K562 (cell line): ENCODE results near the gene BRPF1. TPM values are rescaled to one million over a fixed set of nuclear protein-coding genes. Genes with fewer than 3 reads are reported as not detected.
A peak's percentile ranks its signal among the peaks of the same experiment; 100 is the strongest.

Source experiments
- ETS2 ChIP-seq: IDR thresholded peaks from 2 replicates; pipeline ENCODE4 v1.6.1; 2016; ENCODE audit warnings: borderline replicate concordance, missing genetic modification characterization, mild to moderate bottlenecking, moderate library complexity, missing compliant biosample characterization; ENCODE audit not compliant: poor library complexity, severe bottlenecking
- EWSR1 ChIP-seq: fragments of 450-650 bp; IDR thresholded peaks from 2 replicates; pipeline ENCODE4 v1.6.1; 2018; ENCODE audit warnings: borderline replicate concordance, mild to moderate bottlenecking, low read depth, moderate library complexity; ENCODE audit not compliant: partially characterized antibody
- KLF10 ChIP-seq: fragments of 250-450 bp; sonication (Bioruptor Pico); IDR thresholded peaks from 2 replicates; pipeline ENCODE4 v1.6.1; 2021; ENCODE audit warnings: matching md5 sums
- NR2C2 ChIP-seq, 2 experiments: fragments of 200-800 bp in 1 of 2; sonication (Bioruptor generic) in 1 of 2; sonication (generic) in 1 of 2; formaldehyde crosslinking in 1 of 2; IDR thresholded peaks; 2 replicates each; pipeline versions ENCODE4 v1.6.1 to v1.8.0; 2016 to 2022; ENCODE audit warnings: mild to moderate bottlenecking in 1 of 2, missing compliant biosample characterization in 1 of 2, missing genetic modification characterization in 1 of 2, missing genetic modification reagents in 1 of 2
- POLR2G ChIP-seq: fragments of 200-400 bp; formaldehyde crosslinking; IDR thresholded peaks from 2 replicates; pipeline ENCODE4 v1.6.1; 2017; ENCODE audit warnings: low read depth, mild to moderate bottlenecking, antibody characterized with exemption, low read length, moderate library complexity
- RNF2 ChIP-seq: sonication (generic); IDR thresholded peaks from 2 replicates; pipeline ENCODE4 v1.6.1; 2016
- SMAD2 ChIP-seq: fragments of 150-350 bp; IDR thresholded peaks from 2 replicates; pipeline ENCODE4 v1.6.1; 2014; ENCODE audit warnings: low read depth, mild to moderate bottlenecking, low read length
- SMARCB1 ChIP-seq: IDR thresholded peaks from 2 replicates; pipeline ENCODE4 v1.6.1; 2011; ENCODE audit warnings: improper control_type of control experiment, low read depth; ENCODE audit not compliant: insufficient read length
- ZBTB7A ChIP-seq: IDR thresholded peaks from 2 replicates; pipeline ENCODE4 v1.6.1; 2011; ENCODE audit warnings: low read depth, mild to moderate bottlenecking, low read length, moderate library complexity, borderline replicate concordance; ENCODE audit not compliant: control insufficient read depth
- ZNF586 ChIP-seq: fragments of 450-650 bp; formaldehyde crosslinking; conservative IDR thresholded peaks from 2 replicates; pipeline ENCODE4 v1.4.0; 2020; ENCODE audit warnings: mild to moderate bottlenecking, moderate library complexity
- ZSCAN29 ChIP-seq: fragments of 450-650 bp; IDR thresholded peaks from 2 replicates; pipeline ENCODE4 v1.6.1; 2017
- polyA plus RNA-seq, 8 experiments: library from polyadenylated mRNA; depleted of rRNA in 4 of 8; stranded (reverse) in 5 of 8; unstranded in 3 of 8; fragments of >200 nt; fragmentation: Nextera tagmentation in 2 of 8; fragmentation: Illumina TruSeq in 1 of 8; extraction: Ambion mirVana in 2 of 8; extraction: Trizol in 1 of 8; gene quantifications; 2 replicates each; pipeline versions ENCODE4 v1.2.1 to v1.2.3, GENCODE V29; 2011 to 2014; ENCODE audit warnings: inconsistent platforms in 1 of 8, missing spikeins in 1 of 8
- total RNA-seq, 7 experiments: library from RNA; depleted of rRNA in 6 of 7; stranded (reverse); fragments of >200 nt in 6 of 7; fragmentation: Illumina TruSeq in 2 of 7; extraction: Trizol in 2 of 7; gene quantifications; 2 replicates each; pipeline versions ENCODE4 v1.2.1 to v1.2.3, GENCODE V29; 2011 to 2021; ENCODE audit warnings: low replicate concordance in 1 of 7
- TF ChIP-seq, protein P1 (sequence below): fragments of 250-450 bp; sonication (Bioruptor Pico); IDR thresholded peaks from 2 replicates; pipeline ENCODE4 v1.4.0; 2020
- TF ChIP-seq, protein P2 (sequence below): fragments of 450-650 bp; formaldehyde crosslinking; IDR thresholded peaks from 2 replicates; pipeline ENCODE4 v1.4.0; 2022; ENCODE audit warnings: missing genetic modification characterization
- TF ChIP-seq, protein P3 (sequence below): IDR thresholded peaks from 2 replicates; pipeline ENCODE4 v1.6.1; 2014; ENCODE audit warnings: antibody characterized with exemption
- TF ChIP-seq, protein P4 (sequence below): fragments of 450-650 bp; IDR thresholded peaks from 2 replicates; pipeline ENCODE4 v1.6.1; 2016; ENCODE audit warnings: missing biosample characterization, missing genetic modification characterization

The BRPF1 gene
- total and polyA plus RNA-seq, 9 of the 15 experiments (the other 6 are each of a cell fraction or from before 2014, with no cell fraction given): 1.1 to 40.2 (median 23.5) TPM

DNA sequence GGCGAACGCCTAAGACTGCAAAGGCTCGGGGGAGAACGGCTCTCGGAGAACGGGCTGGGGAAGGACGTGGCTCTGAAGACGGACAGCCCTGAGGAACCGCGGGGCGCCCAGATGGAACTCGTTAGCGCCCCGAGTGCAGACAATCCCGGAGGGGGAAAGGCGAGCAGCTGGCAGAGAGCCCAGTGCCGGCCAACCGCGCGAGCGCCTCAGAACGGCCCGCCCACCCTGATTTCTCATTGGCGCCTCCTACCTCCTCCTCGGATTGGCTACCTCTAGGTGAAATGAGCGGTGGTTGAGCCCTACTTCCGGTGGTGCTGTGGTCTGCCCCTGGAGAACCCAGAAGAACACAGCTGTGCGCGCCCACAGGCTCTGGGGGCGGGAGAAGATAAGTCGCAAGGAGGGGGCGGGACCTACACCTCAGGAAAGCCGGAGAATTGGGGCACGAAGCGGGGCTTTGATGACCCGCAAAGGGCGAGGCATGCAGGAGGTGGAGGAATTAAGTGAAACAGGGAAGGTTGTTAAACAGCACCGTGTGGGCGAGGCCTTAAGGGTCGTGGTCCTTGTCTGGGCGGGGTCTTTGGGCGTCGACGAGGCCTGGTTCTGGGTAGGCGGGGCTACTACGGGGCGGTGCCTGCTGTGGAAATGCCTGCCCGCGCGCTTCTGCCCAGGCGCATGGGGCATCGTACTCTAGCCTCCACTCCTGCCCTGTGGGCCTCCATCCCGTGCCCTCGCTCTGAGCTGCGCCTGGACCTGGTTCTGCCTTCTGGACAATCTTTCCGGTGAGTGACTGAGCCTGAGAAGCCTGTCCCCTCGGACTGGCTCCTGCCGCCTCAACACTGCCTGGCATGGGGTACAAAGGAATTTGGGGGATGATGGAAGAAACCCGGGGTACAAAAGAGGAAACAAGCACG is 18.4 kb downstream of the BRPF1 start, which contains the start of gene OGG1 (continued):
- TF ChIP-seq, protein P1, sequence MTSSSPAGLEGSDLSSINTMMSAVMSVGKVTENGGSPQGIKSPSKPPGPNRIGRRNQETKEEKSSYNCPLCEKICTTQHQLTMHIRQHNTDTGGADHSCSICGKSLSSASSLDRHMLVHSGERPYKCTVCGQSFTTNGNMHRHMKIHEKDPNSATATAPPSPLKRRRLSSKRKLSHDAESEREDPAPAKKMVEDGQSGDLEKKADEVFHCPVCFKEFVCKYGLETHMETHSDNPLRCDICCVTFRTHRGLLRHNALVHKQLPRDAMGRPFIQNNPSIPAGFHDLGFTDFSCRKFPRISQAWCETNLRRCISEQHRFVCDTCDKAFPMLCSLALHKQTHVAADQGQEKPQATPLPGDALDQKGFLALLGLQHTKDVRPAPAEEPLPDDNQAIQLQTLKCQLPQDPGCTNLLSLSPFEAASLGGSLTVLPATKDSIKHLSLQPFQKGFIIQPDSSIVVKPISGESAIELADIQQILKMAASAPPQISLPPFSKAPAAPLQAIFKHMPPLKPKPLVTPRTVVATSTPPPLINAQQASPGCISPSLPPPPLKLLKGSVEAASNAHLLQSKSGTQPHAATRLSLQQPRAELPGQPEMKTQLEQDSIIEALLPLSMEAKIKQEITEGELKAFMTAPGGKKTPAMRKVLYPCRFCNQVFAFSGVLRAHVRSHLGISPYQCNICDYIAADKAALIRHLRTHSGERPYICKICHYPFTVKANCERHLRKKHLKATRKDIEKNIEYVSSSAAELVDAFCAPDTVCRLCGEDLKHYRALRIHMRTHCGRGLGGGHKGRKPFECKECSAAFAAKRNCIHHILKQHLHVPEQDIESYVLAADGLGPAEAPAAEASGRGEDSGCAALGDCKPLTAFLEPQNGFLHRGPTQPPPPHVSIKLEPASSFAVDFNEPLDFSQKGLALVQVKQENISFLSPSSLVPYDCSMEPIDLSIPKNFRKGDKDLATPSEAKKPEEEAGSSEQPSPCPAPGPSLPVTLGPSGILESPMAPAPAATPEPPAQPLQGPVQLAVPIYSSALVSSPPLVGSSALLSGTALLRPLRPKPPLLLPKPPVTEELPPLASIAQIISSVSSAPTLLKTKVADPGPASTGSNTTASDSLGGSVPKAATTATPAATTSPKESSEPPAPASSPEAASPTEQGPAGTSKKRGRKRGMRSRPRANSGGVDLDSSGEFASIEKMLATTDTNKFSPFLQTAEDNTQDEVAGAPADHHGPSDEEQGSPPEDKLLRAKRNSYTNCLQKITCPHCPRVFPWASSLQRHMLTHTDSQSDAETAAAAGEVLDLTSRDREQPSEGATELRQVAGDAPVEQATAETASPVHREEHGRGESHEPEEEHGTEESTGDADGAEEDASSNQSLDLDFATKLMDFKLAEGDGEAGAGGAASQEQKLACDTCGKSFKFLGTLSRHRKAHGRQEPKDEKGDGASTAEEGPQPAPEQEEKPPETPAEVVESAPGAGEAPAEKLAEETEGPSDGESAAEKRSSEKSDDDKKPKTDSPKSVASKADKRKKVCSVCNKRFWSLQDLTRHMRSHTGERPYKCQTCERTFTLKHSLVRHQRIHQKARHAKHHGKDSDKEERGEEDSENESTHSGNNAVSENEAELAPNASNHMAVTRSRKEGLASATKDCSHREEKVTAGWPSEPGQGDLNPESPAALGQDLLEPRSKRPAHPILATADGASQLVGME (CRISPR knock-in tag): no peak
- no peak for TF ChIP-seq SMAD2
- TF ChIP-seq RNF2: 0 out of 2 replicates have a peak, but pooled peaks have one; percentile 49
- TF ChIP-seq ETS2: no peak
- no peak for TF ChIP-seq KLF10 (CRISPR knock-in tag)
- peak; percentile 93 for TF ChIP-seq POLR2G
- TF ChIP-seq ZBTB7A: peak; percentile 88
- TF ChIP-seq NR2C2 (CRISPR knock-in tag; IDR thresholded peaks at IDR 0.05): 0 out of 2 replicates have a peak, but pooled peaks have one; percentile 23
- TF ChIP-seq NR2C2 (tag; IDR thresholded peaks at IDR 0.05): peak; percentile 87
- TF ChIP-seq, protein P2, sequence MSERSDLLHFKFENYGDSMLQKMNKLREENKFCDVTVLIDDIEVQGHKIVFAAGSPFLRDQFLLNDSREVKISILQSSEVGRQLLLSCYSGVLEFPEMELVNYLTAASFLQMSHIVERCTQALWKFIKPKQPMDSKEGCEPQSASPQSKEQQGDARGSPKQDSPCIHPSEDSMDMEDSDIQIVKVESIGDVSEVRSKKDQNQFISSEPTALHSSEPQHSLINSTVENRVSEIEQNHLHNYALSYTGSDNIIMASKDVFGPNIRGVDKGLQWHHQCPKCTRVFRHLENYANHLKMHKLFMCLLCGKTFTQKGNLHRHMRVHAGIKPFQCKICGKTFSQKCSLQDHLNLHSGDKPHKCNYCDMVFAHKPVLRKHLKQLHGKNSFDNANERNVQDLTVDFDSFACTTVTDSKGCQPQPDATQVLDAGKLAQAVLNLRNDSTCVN: 0 out of 2 replicates have a peak, but pooled peaks have one; percentile 11
- TF ChIP-seq, protein P3, sequence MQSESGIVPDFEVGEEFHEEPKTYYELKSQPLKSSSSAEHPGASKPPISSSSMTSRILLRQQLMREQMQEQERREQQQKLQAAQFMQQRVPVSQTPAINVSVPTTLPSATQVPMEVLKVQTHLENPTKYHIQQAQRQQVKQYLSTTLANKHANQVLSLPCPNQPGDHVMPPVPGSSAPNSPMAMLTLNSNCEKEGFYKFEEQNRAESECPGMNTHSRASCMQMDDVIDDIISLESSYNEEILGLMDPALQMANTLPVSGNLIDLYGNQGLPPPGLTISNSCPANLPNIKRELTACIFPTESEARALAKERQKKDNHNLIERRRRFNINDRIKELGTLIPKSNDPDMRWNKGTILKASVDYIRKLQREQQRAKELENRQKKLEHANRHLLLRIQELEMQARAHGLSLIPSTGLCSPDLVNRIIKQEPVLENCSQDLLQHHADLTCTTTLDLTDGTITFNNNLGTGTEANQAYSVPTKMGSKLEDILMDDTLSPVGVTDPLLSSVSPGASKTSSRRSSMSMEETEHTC: no peak
- TF ChIP-seq SMARCB1: peak; percentile 11
- no peak for TF ChIP-seq EWSR1
- peak; percentile 88 for TF ChIP-seq ZSCAN29
- no peak for TF ChIP-seq ZNF586
- TF ChIP-seq, protein P4, sequence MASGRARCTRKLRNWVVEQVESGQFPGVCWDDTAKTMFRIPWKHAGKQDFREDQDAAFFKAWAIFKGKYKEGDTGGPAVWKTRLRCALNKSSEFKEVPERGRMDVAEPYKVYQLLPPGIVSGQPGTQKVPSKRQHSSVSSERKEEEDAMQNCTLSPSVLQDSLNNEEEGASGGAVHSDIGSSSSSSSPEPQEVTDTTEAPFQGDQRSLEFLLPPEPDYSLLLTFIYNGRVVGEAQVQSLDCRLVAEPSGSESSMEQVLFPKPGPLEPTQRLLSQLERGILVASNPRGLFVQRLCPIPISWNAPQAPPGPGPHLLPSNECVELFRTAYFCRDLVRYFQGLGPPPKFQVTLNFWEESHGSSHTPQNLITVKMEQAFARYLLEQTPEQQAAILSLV (tag): no peak
